HCT116 (cell line): Measurements from ENCODE around the gene BRIP1.

ENCODE experiments used
- CEBPB ChIP-seq: IDR thresholded peaks from 2 replicates; pipeline ENCODE4 v1.6.1; 2012; ENCODE audit warnings: low read depth
- EGR1 ChIP-seq: IDR thresholded peaks from 2 replicates; pipeline ENCODE4 v1.6.1; 2012; ENCODE audit warnings: low read depth
- EZH2 ChIP-seq: fragments of 200-600 bp; sonication (generic); IDR thresholded peaks from 2 replicates; pipeline ENCODE4 v1.6.1; 2017; ENCODE audit warnings: antibody characterized with exemption, mixed run types
- POLR2A ChIP-seq: IDR thresholded peaks from 2 replicates; pipeline ENCODE4 v1.7.0; 2011; ENCODE audit warnings: borderline replicate concordance; ENCODE audit not compliant: insufficient read depth, insufficient read length; ENCODE audit errors: extremely low read depth
- POLR2AphosphoS5 ChIP-seq: IDR thresholded peaks from 2 replicates; pipeline ENCODE4 v1.6.1; 2011; ENCODE audit warnings: mild to moderate bottlenecking, low read depth, low read length, moderate library complexity
- RAD21 ChIP-seq: IDR thresholded peaks from 2 replicates; pipeline ENCODE4 v1.6.1; 2012; ENCODE audit warnings: low read depth, mild to moderate bottlenecking
- SIN3A ChIP-seq: IDR thresholded peaks from 2 replicates; pipeline ENCODE4 v1.6.1; 2012; ENCODE audit warnings: low read depth
- TCF7L2 ChIP-seq: IDR thresholded peaks from 2 replicates; pipeline ENCODE4 v1.7.0; 2011; ENCODE audit warnings: borderline replicate concordance, inconsistent platforms; ENCODE audit not compliant: insufficient read depth, insufficient read length; ENCODE audit errors: extremely low read depth
- YY1 ChIP-seq: IDR thresholded peaks from 2 replicates; pipeline ENCODE4 v1.6.1; 2011; ENCODE audit warnings: low read length, low read depth, moderate library complexity, mild to moderate bottlenecking; ENCODE audit not compliant: insufficient replicate concordance; ENCODE audit errors: extremely low read depth
- TF ChIP-seq, protein P1 (sequence below), 3 experiments: fragments of 200-600 bp in 1 of 3; sonication (generic) in 1 of 3; IDR thresholded peaks in 2 of 3; conservative IDR thresholded peaks in 1 of 3; 2 replicates each; pipeline ENCODE4 v1.5.1; 2012 to 2017; ENCODE audit warnings: low read depth in 2 of 3, low read length in 2 of 3, antibody characterized with exemption in 1 of 3, borderline replicate concordance in 1 of 3, control low read depth in 1 of 3, mild to moderate bottlenecking in 1 of 3, mixed read lengths in 1 of 3, mixed run types in 1 of 3, moderate library complexity in 1 of 3; ENCODE audit not compliant: insufficient read depth in 1 of 3
- TF ChIP-seq, protein P2 (sequence below): IDR thresholded peaks from 2 replicates; pipeline ENCODE4 v1.6.1; 2012

DNA sequence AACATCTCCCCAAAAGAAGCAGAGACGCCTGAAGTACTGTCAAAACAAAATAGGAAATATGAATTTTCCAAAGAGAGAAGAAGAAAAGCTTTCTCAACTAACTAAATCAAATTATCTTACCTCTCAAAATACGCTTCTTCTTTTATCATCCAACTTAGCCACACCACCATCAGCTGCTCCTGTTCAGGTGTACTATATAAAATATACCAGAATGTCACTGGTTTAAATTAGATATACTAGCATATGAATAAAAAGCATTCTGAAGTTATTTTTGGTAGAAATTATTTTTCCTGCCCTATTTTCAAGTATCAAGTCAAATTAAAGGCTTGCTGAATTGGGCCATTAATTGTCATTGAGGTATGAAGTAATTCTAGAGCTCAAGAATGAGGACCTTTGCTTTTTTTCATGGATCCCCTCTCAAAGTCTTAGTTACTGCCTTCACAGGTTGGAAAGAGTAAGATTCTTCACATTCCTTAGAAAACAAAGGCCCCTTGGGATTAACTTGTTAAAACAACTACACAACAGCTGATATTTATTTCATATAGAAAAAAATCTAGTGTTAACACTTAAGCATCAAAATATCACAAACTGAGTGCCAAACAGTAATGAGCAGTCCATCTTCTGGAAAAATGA, 34.3 kb upstream of the BRIP1 start:
- TF ChIP-seq EGR1 (no peak), POLR2A (no peak), YY1 (no peak), TCF7L2 (no peak), EZH2 (no peak), RAD21 (no peak), POLR2AphosphoS5 (no peak), CEBPB (no peak), SIN3A (no peak)
- TF ChIP-seq, protein P1, sequence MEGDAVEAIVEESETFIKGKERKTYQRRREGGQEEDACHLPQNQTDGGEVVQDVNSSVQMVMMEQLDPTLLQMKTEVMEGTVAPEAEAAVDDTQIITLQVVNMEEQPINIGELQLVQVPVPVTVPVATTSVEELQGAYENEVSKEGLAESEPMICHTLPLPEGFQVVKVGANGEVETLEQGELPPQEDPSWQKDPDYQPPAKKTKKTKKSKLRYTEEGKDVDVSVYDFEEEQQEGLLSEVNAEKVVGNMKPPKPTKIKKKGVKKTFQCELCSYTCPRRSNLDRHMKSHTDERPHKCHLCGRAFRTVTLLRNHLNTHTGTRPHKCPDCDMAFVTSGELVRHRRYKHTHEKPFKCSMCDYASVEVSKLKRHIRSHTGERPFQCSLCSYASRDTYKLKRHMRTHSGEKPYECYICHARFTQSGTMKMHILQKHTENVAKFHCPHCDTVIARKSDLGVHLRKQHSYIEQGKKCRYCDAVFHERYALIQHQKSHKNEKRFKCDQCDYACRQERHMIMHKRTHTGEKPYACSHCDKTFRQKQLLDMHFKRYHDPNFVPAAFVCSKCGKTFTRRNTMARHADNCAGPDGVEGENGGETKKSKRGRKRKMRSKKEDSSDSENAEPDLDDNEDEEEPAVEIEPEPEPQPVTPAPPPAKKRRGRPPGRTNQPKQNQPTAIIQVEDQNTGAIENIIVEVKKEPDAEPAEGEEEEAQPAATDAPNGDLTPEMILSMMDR (IDR thresholded peaks at IDR 0.05 in 2 of 3, conservative IDR thresholded peaks at IDR 0.05 in 1 of 3; ENCODE audit: borderline replicate concordance in 1 of 3, insufficient read depth in 1 of 3, low read depth in 2 of 3, low read length in 2 of 3), result no peak
- TF ChIP-seq, protein P2, sequence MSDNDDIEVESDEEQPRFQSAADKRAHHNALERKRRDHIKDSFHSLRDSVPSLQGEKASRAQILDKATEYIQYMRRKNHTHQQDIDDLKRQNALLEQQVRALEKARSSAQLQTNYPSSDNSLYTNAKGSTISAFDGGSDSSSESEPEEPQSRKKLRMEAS, result no peak
